Measurements from ENCODE around the gene WWOX.

GRCh38 chr16:78749745-78750268 lies 650.4 kb downstream of the WWOX start:
- TF ChIP-seq, protein P1, sequence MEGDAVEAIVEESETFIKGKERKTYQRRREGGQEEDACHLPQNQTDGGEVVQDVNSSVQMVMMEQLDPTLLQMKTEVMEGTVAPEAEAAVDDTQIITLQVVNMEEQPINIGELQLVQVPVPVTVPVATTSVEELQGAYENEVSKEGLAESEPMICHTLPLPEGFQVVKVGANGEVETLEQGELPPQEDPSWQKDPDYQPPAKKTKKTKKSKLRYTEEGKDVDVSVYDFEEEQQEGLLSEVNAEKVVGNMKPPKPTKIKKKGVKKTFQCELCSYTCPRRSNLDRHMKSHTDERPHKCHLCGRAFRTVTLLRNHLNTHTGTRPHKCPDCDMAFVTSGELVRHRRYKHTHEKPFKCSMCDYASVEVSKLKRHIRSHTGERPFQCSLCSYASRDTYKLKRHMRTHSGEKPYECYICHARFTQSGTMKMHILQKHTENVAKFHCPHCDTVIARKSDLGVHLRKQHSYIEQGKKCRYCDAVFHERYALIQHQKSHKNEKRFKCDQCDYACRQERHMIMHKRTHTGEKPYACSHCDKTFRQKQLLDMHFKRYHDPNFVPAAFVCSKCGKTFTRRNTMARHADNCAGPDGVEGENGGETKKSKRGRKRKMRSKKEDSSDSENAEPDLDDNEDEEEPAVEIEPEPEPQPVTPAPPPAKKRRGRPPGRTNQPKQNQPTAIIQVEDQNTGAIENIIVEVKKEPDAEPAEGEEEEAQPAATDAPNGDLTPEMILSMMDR (conservative IDR thresholded peaks at IDR 0.05) = no peak
- no peak for TF ChIP-seq EZH2 (IDR thresholded peaks at IDR 0.05; ENCODE audit: low read depth)

Data from PC-9 (cell line).